Measurements from ENCODE around the gene NPHS1.

GRCh38 chr19:35843676-35844481, 8.4 kb downstream of the NPHS1 start:
- TF ChIP-seq CTCF (IDR thresholded peaks at IDR 0.05; ENCODE audit: control extremely low read depth in 1 of 3, insufficient read depth in 1 of 3, low read depth in 1 of 3, low read length in 3 of 3) (no peak), FOSL1 (IDR thresholded peaks at IDR 0.05; ENCODE audit: insufficient read depth, low read depth, low read length) (no peak), NRF1 (IDR thresholded peaks at IDR 0.05; ENCODE audit: low read depth, low read length) (no peak), EP300 (IDR thresholded peaks at IDR 0.05; ENCODE audit: borderline replicate concordance in 1 of 2, low read depth in 2 of 2, low read length in 2 of 2) (no peak), MAX (IDR thresholded peaks at IDR 0.05) (no peak), TBP (IDR thresholded peaks at IDR 0.05; ENCODE audit: low read depth, low read length) (no peak), EGR1 (IDR thresholded peaks at IDR 0.05; ENCODE audit: borderline replicate concordance, low read depth, low read length) (no peak), POLR2A (IDR thresholded peaks at IDR 0.05; ENCODE audit: control extremely low read depth in 1 of 2, low read depth in 2 of 2, low read length in 2 of 2) (no peak), TCF12 (IDR thresholded peaks at IDR 0.05; ENCODE audit: low read depth, low read length) (no peak), JUN (IDR thresholded peaks at IDR 0.05; ENCODE audit: low read depth, low read length) (no peak)
